Measurements from ENCODE around the gene PCCA.

PCCA gene

DNA sequence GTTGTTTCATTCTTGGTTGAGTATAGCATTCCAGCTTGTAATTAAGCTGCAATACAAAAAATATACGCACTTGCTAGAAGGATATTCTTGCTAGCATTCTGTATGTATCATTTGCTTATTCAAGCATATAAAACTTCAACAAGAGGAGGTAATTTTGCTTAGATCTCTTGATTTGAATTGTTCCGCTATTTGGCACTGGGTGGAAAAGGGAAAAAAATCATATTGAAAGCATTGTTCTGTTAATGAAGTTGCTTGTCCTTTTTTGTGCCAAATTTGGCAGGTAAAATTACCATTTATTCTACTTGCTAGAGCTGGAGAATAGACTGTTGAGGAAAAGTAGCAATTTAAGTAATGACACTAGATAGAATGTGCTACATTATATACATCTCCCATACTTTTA lies 309.5 kb downstream of the PCCA start:
- no peak for DNase-seq (ENCODE audit: low read depth in 2 of 3, low spot score in 2 of 3)

DNA sequence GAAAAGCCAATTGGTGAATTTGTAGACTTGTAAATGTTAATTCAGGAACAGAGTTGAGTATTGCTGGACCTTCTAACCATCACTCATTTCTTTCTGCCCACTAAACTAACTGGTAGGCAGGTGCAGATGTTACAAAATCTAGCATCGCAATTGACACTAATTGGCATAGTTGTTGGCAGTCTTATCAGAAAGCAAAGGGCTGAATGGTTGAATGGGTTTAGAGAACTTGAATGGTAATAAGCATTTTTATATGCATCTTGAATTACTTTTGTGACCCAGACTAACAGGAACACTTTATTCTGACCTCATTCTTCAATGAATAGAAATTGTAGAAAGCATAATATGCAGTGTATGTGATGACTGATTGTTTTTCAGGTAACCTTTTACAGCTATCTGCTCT lies 310.6 kb downstream of the PCCA start:
- no peak for DNase-seq (ENCODE audit: low read depth in 2 of 3, low spot score in 2 of 3)

DNA sequence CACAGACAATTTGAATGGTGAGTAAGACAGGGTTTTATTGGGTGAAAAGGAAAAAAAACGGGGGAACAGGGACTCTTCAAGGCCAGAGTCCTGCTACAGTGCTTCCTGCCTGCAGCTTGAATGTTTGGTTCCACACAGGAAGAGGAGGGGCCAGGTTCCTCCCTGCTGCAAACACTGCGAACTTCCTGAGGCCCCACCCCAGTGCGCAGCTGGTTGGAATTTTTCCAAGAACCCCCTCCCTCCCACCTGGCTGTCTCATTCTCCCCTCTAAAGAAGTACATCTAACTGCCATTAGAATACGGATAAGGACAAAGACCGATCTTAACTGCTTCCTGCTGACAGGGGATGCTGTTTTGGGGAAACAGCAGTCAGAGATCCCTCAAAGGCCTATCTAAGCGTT lies 314.8 kb downstream of the PCCA start:
- no peak for DNase-seq (ENCODE audit: low read depth in 2 of 3, low spot score in 2 of 3)

DNA sequence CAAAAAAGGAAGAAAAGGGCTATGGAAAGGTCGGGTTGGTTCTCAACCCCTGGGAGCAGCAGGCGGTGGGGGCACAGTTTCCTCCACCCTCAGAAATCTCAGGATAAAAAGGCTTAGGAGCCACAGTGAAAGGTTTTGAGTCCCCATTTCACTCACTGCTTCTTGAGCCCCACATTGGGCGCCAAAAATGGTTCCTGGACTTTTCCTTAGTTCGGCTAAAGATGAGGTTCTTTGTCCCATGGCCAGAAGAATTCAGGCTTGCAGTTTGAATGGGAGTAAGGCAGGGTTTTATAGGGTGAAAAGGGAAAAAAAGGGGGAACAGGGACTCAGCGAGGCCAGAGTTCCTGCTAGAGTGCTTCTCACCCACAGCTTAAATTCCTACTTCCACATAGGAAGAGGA lies 320.2 kb downstream of the PCCA start:
- DNase-seq (ENCODE audit: low read depth in 2 of 3, low spot score in 2 of 3) = no peak

DNA sequence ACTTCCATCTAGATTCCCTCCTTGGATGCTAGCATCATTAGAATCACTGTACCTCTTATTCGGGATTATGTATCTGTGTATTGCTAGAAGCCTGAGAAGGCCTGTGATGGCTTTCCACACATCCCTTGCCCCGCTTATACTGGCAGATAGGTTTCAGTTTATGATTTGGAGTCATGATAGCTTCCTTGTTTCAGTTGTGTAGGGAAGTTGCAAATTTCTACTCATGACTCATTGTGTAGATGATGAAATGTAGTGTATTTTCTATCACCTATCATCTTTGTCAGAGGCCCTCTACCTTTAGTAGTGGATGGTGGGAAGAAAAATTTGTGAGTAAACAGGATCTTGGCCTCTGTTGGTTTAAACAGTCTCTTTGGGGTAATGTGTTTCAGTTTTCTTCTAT lies 334.5 kb downstream of the PCCA start:
- DNase-seq (ENCODE audit: low read depth in 2 of 3, low spot score in 2 of 3) = no peak

DNA sequence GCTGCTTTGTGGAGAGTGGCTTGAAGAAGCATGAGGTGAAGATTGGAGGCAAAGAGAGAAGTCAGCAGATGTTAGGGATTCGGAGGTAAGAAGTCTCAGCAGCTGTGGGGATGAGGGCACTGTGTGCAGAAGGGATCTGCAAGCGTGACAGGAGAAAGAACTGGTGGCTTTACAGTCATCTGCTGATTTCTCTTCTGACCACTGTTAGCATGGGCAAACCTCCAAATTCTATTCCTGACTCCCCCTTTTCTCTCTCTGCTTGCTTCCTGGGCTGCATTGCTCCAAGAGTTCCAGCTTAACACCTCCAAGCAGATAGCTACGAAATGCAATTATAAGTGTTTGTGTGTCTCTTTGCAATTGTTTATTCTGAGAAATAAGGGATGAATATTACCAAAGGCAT lies 340.1 kb downstream of the PCCA start:
- no peak for DNase-seq (ENCODE audit: low read depth in 2 of 3, low spot score in 2 of 3)

DNA sequence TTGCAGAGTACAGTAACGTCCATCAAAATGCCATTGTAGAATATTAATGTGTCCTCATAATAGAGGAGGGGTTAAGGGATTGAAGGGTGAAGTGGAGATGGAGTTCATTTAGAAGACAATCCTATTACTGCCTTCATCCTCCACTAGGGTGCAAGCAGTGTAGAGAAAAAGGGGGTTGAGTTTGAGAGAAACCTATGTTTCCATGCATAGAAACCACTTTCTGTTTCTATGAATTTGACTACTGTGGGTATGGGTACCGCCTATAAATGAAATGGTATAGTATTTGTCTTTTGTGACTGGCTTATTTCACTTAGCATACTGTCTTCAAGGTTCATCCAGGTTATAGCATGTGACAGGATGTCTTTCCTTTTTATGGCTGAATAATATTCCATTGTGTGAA lies 343.7 kb downstream of the PCCA start:
- DNase-seq (ENCODE audit: low read depth in 2 of 3, low spot score in 2 of 3) = no peak

DNA sequence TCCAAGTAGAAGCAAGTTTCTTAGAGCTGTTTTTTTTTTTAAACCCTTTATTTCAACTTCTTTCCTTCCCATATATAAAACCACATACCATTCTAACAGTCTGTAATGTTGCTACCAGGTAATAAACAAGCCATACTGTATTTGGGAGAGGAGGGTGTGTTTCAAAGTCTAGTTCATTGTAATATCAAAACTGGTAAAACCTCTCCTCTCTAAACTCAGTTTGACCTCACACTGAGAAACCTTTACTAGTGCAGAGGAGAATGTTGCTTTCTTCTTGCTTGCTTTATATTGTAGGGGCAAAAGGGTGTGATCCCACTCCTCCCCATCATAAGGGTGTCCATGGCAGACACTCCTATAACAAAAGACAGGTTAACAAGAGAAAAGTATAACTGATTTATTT lies 344.6 kb downstream of the PCCA start:
- no peak for DNase-seq (ENCODE audit: low read depth in 2 of 3, low spot score in 2 of 3)

DNA sequence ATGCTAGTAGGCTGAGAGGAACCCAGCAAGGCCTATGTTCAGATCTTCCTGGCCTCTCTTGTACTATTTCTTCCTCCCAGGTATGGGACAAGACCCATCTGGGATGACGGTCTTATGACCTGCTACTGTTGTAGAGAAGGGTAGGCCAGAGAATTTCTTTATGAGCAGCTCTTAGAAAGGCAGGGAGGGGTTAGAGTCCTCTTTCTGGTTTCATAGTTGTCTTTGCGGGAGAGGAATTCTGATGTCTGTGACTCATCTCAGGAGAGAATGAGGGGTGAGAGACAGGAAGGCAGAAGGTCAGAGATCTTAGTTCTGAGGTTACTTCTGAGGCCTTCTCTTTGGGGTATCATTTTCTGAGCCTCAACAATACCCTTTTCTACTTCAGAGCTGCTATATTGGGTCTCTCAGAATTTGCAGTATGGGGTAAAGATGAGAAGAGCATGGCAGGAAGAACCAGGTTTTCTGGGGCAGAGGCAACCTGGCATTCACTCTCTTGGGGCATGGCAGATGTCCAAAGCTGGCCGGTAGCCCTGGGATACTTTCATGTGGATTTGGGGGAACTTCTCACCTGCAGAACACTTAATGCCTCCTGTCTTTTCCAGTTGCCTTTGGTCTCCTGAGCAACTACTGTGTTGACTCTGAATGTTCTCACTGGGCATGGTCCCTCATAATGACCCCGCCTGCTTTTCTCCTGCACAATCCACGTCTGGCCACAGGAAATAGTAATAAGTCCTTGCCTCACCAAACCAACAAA lies 345.3 kb downstream of the PCCA start:
- no peak for DNase-seq (ENCODE audit: low read depth in 2 of 3, low spot score in 2 of 3)

DNA sequence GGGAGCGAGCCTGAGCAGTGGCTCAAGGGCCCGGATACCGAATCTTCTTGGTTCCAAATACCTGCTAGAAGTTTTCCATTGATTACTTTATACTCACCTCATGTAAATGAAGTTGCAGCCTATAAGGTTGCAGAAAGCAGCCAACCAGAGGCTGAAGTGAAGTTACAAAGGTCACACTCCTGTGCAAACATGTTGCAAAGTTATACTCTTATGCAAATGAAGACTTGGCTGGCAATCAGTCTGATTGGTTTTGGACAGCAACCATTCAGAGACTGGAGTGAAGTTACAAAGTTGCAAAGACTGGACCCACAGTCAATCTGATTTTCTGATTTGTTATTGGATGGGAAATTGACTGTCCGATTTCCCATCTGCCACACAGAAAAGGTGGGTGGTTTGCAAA lies 347.2 kb downstream of the PCCA start:
- no peak for DNase-seq (ENCODE audit: low read depth in 2 of 3, low spot score in 2 of 3)

DNA sequence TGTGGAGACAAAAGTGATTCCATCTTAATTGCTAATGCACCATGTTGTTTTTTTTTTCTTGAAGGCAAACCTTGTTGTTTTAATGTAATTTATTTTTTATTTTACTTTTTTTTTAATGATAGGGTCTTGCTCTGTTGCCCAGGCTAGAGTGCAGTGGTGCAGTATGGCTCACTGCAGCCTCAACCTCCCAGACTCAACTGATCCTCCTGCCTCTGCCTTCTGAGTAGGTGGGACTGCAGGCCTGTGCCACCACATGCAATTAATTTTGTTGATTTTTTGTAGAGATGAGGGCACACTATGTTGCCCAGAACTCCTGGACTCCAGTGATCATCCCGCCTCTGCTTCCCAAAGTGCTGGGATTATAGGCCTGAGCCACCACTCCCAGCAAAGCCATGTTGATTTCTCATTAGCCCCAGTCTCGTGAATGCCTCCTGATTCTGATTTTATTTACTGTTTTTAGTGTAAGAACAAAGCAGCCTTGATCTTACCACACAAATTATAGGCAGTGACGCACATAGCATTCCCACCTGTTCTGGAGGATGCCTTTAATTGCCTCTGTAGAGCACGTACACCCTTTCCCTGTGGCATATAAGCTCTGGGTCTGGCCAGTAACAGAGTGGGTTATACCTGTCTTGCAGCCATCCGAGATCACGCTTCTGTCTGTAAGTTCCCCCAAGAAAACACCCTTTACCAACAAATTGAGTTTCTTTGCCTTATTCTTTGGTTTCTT lies 349.3 kb downstream of the PCCA start:
- no peak for DNase-seq (ENCODE audit: low read depth in 2 of 3, low spot score in 2 of 3)

DNA sequence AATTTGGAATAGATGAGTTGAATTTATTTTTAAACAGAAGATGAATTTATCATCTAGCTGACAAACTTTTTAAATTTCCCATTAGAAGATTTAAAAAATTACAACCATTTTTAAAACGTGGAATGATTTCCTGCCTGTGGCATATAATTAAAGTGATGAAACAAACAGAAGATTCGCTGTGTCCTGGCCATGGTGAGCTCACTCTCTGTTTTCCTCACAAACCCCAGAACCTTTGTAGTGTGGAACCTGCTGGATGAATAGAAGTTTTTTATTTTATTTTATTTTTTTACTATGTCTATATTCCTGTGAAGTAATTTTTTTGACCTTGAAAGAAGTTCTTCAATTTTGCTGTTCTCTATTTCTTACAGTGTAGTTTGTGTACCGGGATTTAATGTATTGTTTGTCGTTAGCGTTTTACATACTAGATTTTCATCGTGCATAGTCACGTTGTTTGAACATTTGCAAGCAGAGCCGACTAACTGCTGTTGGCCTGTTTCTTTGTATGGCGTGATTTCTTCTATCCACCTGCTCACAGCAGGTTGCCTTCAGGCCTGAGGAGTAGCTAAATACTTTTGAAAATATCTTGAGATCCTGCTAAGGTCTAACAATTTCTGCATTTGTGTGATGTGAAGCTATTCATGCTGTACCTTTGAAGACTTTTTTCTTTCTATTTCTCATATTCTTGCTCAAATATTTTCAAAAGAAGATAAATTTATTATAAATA lies 350.5 kb downstream of the PCCA start:
- no peak for DNase-seq (ENCODE audit: low read depth in 2 of 3, low spot score in 2 of 3)

DNA sequence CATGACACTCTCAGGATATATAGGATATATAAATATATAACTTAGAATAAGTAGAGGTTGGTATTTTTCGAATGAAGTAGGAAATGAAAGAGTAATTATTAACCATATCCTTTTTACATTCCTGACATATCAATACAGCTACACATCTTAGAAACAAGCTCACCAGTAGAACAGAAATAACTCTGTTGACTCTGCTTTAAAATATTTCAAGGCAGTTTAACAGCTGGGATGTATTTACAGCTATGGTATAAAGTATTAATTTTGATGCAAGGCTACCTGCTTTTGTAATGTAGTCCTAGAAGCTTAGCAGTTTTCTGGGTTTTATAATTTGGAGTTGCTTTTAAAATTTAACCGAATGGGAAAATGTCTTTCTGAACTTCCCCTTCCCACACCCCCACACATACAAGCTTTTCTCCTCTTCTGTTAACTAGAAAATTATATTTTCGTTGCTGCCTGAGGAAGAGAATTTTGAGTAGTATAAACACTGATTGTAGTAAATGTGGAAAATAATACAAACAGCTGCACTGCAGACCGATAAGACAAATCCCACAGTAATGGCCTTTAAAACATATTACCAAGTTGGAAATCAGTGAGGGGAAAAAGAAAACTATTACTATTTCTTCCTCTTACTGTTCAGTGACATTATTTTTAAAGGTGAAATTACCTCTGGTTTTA lies 352.0 kb downstream of the PCCA start:
- DNase-seq (ENCODE audit: low read depth in 2 of 3, low spot score in 2 of 3) = no peak

DNA sequence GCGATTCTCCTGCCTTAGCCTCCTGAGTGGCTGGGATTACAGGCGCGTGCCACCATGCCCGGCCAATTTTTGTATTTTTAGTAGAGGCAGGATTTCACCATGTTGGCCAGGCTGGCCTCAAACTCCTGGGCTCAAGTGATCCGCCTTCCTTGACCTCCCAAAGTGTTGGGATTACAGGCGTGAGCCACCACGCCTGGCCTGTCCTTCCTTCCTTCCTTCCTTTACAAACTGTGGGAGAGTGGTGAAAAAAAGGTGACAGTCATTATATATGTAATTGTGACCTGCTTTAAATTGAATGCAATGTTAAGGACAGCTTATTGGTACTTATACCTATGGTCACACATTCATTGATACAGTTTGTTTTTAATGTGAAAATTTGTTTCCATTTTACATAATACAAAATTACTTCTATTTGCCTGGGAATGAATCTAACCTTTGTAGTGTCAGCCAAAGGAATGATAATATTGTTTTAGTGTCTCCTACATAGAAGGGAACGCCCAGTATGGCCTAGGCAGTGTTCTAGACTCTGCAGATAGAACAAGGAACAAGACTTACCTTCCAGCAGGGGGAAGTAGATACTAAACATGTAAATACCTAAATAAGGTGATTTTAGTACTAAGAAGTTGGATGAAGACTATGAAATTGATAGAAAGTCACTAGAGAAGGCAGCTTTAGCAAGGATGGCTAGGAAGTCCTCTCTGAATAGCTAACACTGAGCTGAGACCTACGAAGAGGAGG lies 353.4 kb downstream of the PCCA start:
- DNase-seq (ENCODE audit: low read depth in 2 of 3, low spot score in 2 of 3) = no peak

DNA sequence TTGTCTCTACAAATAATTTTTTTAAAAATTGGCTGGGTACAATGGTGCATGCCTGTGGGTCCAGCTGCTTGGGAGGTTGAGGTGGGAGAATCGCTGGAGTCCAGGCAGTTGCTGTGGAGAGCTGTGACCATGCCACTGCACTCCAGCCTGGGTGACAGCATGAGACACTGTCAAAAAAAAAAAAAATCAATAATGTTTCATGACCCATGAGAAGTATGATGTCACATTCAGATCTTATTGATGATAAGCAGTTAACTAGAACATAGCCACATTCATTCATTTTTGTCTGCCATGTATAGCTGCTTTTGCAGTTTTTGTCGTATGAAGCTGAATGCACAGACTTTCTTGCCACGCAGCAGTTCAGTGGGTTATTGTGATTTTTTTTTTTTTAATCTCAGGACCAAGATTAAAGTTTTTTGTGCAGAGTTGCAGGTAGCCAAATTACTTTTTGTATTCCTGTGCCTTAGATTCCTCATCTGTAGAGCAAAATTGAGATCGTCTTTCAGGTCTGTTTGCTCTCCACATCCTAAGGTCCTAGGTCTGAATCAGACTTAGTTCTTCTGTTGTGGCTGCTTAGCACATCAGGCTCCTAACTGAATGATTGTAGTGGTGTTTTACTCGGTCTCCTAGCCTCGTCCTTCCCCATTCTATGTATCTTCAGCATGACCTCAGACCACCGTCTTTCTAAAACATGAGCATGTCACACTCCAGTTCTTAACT lies 354.5 kb downstream of the PCCA start:
- DNase-seq (ENCODE audit: low read depth in 2 of 3, low spot score in 2 of 3) = no peak

DNA sequence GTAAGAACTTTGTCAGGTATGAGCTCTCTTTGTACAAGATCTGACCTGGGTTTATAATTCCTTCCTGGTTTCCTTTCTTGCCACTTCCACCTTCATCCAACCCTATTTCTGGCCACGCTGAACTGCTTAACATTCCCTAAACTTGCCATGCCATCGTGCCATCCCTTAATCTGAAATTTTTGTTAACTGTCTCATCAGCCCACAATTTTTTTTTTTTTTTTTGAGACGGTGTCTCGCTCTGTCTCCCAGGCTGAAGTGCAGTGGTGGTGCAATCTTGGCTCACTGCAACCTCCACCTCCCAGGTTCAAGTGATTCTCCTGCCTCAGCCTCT lies 355.1 kb downstream of the PCCA start:
- no peak for DNase-seq (ENCODE audit: low read depth in 2 of 3, low spot score in 2 of 3)

DNA sequence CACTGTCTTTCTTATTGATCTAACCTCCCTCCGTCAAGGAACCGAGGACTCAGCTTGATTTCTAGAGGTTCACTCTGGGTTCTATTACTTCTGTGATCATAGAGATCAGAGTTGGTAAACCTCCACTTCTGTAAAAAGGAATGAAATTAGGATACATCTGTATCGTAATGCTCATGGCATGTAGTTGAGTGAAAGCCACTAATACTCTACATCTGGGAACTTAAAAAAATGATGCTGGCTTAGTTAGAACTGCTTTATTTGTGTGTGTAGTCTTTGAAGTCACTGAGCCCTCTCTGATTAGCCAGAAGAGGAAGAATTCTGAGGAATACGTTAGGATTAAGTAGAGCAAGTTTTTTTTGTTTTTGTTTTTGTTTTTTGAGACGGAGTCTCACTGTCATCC lies 358.9 kb downstream of the PCCA start:
- no peak for DNase-seq (ENCODE audit: low read depth in 2 of 3, low spot score in 2 of 3)

DNA sequence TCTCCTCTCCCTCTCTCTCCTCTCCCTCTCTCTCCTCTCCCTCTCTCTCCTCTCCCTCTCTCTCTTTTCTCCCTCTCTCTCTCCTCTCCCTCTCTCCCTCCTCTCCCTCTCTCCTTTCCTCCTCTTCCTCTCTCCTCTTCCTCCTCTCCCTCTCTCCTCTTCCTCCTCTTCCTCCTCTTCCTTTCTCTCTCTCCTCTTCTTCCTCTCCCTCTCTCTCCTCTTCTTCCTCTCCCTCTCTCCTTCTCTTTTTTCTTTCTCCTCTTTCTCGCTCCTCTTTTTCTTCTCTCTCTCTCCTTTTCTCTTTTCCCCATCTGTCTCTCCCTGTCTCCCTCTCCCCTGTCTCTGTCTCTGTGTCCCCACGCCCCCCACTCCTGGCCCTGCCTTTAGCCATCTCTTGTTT lies 363.0 kb downstream of the PCCA start:
- no peak for DNase-seq (ENCODE audit: low read depth in 2 of 3, low spot score in 2 of 3)

DNA sequence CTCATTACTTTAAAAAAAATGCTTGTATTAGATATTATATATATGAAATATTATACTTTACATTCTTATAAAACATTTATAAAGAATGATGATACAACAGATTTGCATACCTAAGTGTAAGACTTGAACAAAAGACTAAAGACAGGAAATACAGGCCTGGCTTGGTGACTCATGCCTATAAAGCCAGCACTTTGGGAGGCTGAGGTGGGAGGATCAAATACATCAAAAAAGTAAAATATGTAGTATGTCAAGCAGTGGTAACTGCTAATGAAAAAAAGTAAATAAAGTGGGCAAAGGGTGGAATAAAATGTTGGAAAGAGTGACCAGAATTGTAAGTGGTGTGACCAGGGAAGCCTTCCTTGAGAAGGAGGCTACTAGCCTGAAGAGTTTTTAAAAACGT lies 366.0 kb downstream of the PCCA start:
- DNase-seq (ENCODE audit: low read depth in 2 of 3, low spot score in 2 of 3) = no peak

DNA sequence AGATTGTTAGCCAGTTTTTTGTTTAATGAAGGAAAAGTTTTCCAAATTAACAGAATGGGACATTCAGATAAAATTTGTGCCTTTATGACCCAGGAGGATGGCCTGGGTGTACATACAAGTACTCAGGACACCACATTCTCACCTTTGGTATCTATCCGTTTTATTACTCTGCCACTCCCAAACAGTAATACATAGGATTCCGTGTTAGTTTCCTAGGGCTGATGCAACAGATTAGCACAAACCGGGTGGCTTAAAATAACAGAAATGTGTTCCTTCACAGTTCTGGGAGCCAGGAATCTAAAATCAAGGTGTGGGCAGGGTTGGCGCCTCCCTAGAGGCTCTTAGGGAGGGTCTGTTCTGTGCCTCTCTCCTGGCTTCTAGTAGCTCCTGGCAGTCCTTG lies 369.8 kb downstream of the PCCA start:
- no peak for DNase-seq (ENCODE audit: low read depth in 2 of 3, low spot score in 2 of 3)

DNA sequence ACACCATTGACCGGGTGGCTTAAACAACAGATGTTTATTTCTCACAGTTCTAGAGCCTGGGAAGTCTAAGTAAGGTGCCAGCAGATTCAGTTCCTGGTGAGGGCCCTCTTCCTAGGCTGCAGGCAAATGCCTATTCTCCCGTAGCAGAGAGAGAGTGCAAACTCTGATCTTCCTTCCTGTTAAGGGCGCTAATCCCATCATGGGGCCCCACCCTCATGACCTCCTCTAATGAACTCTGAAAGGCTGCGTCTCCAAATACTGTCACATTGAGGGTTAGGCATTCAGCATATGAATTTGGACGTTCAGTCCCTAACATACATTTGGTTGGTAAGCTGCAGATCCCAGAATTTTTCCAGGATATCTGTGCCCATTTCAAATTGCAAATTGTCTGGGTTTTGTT lies 370.9 kb downstream of the PCCA start:
- DNase-seq (ENCODE audit: low read depth in 2 of 3, low spot score in 2 of 3) = no peak

All from activated CD8-positive, alpha-beta memory T cell treated with anti-CD3 and anti-CD28 coated beads for 48 hours (primary cell).